GM12872 (cell line): Measurements from ENCODE around the gene OR5K1.

Source experiments
- TF ChIP-seq, protein P1 (sequence below): IDR thresholded peaks from 3 replicates; pipeline ENCODE4 v1.5.1; 2011; ENCODE audit warnings: low read depth, mild to moderate bottlenecking, low read length, moderate library complexity; ENCODE audit not compliant: insufficient read depth

Gene OR5K1

GRCh38 chr3:98450372-98450771, 12.6 kb upstream of the OR5K1 start:
- TF ChIP-seq, protein P1, sequence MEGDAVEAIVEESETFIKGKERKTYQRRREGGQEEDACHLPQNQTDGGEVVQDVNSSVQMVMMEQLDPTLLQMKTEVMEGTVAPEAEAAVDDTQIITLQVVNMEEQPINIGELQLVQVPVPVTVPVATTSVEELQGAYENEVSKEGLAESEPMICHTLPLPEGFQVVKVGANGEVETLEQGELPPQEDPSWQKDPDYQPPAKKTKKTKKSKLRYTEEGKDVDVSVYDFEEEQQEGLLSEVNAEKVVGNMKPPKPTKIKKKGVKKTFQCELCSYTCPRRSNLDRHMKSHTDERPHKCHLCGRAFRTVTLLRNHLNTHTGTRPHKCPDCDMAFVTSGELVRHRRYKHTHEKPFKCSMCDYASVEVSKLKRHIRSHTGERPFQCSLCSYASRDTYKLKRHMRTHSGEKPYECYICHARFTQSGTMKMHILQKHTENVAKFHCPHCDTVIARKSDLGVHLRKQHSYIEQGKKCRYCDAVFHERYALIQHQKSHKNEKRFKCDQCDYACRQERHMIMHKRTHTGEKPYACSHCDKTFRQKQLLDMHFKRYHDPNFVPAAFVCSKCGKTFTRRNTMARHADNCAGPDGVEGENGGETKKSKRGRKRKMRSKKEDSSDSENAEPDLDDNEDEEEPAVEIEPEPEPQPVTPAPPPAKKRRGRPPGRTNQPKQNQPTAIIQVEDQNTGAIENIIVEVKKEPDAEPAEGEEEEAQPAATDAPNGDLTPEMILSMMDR = no peak

GRCh38 chr3:98453827-98454226, 9.2 kb upstream of the OR5K1 start:
- TF ChIP-seq, protein P1 = no peak

- TF ChIP-seq, protein P1 = no peak
These were observed 8.1 kb upstream of the OR5K1 start for GRCh38 chr3:98454929-98455328.

DNA sequence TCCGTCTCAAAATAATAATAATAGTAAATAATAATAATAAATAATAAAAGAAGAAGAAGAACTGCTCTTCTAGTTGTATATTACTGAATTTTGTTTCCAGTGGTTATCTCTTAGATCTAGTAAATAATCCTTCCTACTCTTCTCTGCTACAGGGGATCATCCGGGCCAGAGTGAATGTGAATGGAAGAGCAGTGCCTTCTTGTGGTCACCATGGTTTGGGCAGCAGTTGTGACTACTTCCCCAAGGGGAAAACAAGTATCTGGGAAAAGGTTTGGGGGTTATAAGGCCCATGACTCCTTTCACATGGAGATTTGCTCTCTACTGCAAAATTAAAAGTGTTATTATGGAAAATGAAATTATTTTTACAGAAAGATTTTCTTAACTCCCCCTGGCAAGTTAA, 5.5 kb upstream of the OR5K1 start:
- TF ChIP-seq, protein P1 = no peak

DNA sequence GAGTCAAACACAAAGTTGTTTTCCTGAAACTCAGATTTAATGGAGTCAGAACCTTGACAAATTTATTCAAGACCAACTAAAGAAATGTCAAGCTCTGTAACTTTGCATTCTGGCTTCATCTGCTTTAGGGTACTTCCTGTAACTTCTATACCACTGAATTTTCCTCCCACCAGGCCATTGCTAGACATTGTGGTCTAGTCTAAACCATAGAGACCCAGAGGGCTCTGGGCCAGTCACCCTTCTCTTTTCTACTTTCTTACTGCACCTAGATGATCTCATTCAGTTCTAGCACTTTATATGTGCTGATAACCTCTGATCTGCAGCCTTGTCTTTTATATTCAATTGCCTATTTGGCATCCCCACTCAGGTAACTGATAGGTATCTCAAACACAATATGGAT, 2.8 kb upstream of the OR5K1 start:
- TF ChIP-seq, protein P1 = no peak

DNA sequence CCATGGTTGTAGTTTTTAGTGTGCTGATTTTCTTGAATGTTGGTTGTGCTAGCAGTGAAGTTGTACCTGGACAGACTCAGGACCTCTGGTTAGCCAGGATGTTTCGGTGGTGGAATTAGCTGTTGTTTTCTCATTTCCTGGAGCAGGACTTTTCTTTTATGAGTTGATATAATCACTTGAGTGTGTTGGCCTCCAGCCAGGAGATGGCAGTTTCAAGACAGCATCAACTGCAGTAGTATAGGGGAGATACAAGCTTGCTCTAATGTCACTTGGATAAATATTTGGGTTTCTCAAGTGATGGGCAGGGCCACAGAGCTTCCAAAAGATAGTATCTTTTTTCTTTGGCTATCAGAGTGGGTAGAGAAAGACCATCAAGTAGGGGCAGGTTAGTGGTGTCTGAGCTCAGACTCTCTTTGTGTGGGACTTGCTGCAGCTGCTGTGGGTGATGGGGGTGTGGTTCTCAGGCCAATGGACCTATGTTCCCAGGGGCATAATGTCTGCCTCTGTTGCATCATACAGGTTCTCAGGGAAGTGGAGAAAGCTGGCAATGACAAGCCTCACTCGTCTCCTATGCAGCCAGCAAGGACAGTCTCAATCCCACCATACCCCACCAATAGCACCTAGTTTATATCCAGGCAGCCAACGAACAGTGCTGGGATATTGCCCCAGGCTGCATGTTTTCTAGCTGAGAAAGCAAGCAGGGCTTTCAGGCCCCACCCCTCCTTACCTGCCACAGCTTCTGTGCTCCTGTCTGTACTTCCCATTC, 19.9 kb downstream of the OR5K1 start:
- TF ChIP-seq, protein P1 = no peak

DNA sequence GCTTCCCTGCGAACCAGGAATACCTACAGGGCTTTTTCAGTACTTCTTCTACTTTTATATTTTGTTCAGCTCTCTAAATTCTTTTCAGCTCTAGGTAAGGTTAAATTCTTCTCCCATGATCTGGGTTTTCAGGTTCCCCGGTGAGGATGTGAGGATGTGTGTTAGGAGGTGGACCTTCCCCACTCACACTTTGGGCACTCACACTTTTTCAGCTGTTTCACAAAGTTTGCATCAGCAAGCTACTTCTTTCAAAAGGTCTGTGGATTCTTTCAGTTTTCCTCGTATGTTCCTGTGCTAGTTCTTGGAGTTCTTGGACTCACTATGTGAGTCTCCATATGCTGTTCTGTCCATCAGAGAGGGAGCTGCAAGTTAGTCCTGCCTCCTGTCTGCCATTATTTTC, 20.6 kb downstream of the OR5K1 start:
- TF ChIP-seq, protein P1 = no peak

DNA sequence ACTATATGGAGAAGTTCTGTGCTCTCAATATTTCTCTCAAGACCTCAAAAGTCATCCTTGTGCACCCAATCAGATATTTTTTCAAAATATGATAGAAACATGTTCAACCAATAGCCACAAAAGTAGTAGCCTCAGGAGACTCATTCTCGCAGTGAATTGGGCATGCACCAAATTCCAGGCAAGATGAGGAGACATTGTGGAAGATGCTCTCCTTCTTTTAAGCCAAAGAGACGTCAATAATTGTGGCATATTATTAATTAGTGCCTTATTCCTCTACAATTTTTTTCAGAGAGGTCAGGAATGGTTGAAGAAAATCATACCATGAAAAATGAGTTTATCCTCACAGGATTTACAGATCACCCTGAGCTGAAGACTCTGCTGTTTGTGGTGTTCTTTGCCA, 34.4 kb downstream of the OR5K1 start, which contains the start of gene OR5K2:
TSS of gene OR5K2 (plus strand) at position 301 of the 400 bp plus-strand sequence. CDS start at position 301, 0 bp downstream.
- TF ChIP-seq, protein P1 = no peak
